Measurements from ENCODE around the gene ERN1.
A peak's percentile ranks its signal among the peaks of the same experiment; 100 is the strongest.

Gene ERN1

GRCh38 chr17:64017381-64017980, 112.5 kb downstream of the ERN1 start:
- no peak for DNase-seq (ENCODE audit: low read depth)
- TF ChIP-seq CTCF (conservative IDR thresholded peaks at IDR 0.05; ENCODE audit: low read depth, low read length), result peak; percentile 24
- no peak overlapping the region for H3K4me3 ChIP-seq (ENCODE audit: low read length)

- DNase-seq (ENCODE audit: low read depth), result no peak
- TF ChIP-seq CTCF (conservative IDR thresholded peaks at IDR 0.05; ENCODE audit: low read depth, low read length), result no peak
- H3K4me3 ChIP-seq (ENCODE audit: low read length), result no peak overlapping the region
These were observed 113.0 kb downstream of the ERN1 start for GRCh38 chr17:64016974-64017373.

- peak; percentile 9 for TF ChIP-seq CTCF (conservative IDR thresholded peaks at IDR 0.05; ENCODE audit: low read depth, low read length)
- no peak overlapping the region for H3K4me3 ChIP-seq (ENCODE audit: low read length)
- DNase-seq (ENCODE audit: low read depth), result no peak
These were observed 113.6 kb downstream of the ERN1 start for GRCh38 chr17:64016231-64016784.

GRCh38 chr17:64015447-64015846, 114.5 kb downstream of the ERN1 start:
- H3K4me3 ChIP-seq (ENCODE audit: low read length), result no peak overlapping the region
- no peak for TF ChIP-seq CTCF (conservative IDR thresholded peaks at IDR 0.05; ENCODE audit: low read depth, low read length)
- DNase-seq (ENCODE audit: low read depth), result no peak

GRCh38 chr17:64009571-64010402, 120.2 kb downstream of the ERN1 start:
- TF ChIP-seq CTCF (conservative IDR thresholded peaks at IDR 0.05; ENCODE audit: low read depth, low read length), result no peak

GRCh38 chr17:64008830-64009229, 121.1 kb downstream of the ERN1 start:
- H3K4me3 ChIP-seq (ENCODE audit: low read length), result no peak overlapping the region
- TF ChIP-seq CTCF (conservative IDR thresholded peaks at IDR 0.05; ENCODE audit: low read depth, low read length), result no peak
- DNase-seq (ENCODE audit: low read depth), result no peak

More at GRCh38 chr17:64009571-64010402, 120.2 kb downstream of the ERN1 start:
- no peak overlapping the region for H3K4me3 ChIP-seq (ENCODE audit: low read length)
- no peak for DNase-seq (ENCODE audit: low read depth)

Measured in retinal pigment epithelial cell (primary cell).